RKO (cell line): ENCODE data around the gene KDM1A.

Experiments used
- DNase-seq: peaks from one replicate; pipeline ENCODE4 v3.0.0-alpha.2; 2016; ENCODE audit warnings: low spot score

The KDM1A gene

DNA sequence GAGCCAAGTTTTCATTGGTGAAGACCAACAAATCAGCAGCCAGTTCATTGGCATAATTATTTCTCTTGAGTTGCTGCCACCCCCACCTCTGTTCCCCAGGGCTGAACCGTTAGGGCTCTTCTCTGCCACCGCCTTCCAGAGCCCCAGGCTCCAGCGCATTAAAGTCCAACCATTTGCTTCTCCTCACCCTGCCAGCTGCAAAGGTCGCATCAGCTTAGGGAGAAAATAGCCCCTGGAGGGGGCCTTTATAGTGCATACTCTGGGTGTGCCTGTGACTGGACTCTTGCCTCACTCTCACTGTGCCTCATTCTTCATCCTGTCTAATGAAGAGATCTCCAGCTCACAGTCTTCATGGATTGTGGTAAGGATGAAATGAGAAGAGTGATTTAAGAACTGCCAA lies 50.4 kb downstream of the KDM1A start:
- DNase-seq: no peak

DNA sequence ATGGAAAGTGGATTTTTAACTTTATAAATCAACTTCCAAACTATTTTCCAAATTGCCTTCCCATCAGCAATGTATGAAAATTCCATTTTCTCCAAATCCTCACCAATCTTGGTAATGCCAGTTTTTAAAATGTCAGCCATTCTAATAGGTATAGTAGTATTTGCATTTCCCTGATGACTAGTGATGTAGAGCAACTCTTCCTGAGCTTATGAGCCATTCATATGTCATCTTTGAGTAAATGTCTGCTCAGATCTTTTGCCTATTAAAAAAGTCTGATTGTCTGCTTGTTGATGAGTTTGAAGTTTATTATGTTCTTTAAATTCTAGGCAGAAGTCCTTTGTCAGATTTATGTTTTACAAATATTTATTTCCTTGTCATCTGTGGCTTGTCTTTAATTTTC lies 54.7 kb downstream of the KDM1A start:
- peak; percentile 57 for DNase-seq

DNA sequence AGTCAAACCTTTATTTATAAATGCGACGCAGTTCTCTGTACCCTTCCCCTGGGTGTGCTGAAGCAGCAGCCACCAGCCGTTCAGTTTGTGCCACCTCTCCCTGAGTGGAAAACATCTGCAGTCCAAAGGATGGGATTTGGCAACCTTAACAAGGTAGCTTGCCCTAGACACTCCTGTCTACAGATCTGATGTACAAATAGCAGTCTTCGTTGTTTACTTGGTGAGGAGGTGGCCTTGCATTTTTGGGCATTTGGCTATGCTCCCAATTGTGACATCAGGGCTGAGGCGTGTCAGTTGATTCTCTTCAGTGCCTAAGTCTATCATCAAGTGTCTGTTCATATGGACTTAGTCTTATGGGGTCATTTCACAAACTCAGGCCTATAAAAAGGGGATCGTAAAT lies 59.8 kb downstream of the KDM1A start:
- DNase-seq: no peak

DNA sequence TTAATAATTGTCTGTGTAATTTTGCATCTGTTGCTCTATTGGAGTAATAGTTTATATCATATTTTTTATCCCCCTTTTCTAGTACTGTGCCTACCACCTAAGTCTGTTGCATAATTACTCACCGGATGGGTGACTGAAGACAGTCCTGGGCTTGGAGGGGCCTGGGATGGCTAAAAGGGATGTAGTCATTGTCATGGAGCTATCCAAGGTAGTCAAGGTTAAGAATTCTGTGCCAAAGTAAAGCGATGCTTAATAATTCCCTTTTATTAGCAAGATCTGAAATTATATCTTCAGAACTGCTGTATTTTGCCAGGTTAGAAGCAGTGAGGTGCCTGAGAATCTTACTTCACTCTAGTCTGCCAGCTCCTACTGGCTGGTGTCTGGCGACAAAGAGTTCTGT lies 61.6 kb downstream of the KDM1A start:
- DNase-seq: no peak

DNA sequence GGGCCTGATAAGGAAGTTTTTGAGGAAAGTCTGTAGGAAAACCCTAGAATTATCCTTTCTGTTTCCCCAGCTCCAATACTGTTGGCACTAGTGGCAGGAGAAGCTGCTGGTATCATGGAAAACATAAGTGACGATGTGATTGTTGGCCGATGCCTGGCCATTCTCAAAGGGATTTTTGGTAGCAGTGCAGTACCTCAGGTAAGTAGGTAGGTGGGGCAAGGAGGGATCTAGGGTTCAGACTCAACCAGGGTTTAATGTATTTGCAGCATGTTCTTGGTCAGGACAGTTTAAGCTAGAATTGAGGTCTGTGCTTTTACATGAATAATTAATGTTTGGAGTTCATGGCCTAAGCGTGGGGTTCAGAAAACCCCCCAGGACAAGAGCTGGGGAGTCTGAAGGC lies 62.1 kb downstream of the KDM1A start:
- DNase-seq: peak; percentile 39

DNA sequence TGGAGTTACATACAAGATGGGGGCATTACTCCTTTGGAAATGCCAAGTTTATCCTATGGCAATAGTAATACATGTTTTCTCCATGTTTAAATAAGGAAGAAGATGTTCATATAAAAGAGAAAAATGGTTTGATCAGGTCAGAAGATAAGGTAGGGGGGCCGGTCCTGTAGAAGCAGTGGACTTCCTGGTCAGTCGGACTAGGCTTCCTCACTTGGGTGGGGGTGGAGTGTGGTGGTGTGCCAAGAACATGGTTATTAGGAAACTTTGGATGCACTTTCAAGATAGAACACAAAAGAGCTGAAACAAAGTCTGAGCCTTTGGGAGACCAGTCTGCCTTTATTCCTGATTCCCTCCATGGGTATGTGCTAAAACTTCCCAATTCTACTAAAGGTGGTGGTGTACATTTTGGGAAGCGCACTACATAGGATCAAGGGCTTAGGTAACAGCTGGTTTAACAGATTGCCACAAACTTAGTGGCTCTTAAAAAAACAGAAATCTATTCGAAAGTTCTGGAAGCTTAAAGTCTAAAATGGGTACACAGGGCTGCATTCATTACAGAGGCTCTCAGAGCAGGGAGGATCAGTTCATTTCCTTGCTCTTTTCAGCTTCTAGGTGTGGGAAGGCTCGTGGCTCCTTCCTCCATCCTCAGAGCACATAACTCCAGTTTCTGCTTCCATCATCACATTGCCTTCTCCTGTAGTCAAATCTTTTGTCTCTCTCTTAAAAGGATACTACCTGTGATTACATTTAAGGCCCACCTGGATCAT lies 64.6 kb downstream of the KDM1A start:
- DNase-seq: no peak

DNA sequence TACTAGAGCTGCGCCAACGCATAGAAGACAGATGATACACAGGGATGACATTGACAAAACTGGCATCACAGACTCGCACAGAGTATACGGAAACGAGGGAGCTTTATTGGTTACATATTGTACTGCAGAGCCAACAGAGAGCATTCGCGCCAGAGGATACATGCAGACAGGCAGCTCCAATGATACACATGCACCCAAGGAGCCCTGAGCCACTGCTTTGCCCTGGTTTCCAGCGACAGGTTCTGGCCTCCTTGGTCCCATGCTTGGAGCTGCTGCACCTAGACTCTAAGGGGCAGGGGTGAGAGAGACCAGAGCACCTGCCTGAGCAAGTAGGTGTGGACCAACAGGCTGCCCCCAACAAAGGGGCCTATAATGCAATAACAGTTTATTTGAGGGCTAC lies 65.6 kb downstream of the KDM1A start:
- DNase-seq: no peak

DNA sequence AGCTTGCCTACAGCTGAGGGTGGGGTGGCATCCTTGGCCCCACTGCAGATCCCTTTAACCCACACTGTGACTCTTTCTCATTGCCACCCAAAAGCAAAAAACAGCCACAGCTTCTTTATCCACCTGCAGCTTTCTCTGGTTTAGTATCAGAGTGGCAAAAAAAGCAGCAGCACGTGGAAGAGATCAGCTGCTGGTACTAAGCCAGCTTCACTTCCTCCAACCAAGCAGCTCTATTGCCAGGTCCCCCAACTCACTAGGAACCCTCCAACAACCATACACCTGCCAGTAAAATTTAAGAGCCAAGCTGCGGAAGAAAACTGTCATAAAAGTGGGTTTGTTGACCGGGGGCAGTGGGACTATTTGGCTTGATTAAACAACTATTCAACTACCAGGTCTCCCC lies 66.4 kb downstream of the KDM1A start:
- no peak for DNase-seq

DNA sequence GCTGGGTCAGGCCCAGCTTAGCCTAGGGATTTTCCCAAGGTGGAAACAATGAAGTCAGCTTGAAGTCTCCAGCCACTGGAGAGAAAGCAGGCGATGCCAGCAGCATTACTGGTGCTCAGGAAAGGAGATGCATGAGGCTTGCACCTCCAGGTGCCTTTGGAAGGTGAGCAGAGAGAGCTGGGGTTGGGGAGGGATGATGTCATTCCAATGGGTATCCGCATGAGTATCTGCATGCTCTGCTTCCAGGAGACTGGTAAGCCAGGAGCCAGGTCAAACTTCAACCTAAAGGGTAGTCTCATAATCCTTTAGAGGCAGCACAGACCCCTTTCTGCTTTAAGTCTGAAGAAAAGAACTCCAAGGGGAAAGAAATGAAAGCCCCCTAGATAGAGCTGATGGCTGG lies 68.8 kb downstream of the KDM1A start:
- no peak for DNase-seq

DNA sequence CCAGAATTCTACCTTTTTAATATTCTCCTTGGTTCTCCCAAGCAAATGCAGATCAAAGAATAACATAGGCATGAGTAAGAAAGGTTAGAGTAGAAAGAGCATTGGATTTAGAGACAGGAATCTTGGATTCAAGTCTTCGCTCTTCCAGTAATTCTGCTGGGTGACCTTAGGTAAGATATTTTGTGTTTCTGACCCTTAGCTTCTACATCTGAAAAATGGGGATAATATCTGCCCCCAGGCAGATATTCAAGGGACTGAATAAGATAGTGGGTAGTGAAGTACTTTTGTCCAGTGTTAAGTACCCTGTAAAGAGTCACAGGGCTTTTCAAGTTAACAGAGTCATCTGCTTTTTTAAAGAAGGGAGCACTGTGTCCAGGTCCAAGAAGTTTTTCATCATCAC lies 70.8 kb downstream of the KDM1A start:
- DNase-seq: no peak

DNA sequence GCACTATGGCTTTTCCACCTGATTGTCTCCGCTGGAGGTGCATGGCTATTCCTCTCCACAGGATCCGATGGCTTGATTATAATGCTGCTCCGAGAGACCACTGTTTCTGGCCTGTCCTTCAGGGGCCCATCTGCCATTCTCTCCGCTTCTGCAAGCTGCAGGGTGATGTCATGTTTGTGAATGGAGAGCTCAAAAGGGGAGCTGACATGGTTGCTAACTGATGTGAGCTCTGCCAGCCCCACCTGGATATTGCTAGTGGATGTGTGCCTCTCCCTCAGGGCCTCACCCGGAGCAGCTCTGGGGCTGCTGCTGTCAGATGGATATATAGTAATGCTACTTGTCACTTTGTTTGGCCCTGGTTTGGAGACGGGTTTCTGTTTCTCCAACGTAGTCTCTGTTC lies 72.3 kb downstream of the KDM1A start:
- no peak for DNase-seq

DNA sequence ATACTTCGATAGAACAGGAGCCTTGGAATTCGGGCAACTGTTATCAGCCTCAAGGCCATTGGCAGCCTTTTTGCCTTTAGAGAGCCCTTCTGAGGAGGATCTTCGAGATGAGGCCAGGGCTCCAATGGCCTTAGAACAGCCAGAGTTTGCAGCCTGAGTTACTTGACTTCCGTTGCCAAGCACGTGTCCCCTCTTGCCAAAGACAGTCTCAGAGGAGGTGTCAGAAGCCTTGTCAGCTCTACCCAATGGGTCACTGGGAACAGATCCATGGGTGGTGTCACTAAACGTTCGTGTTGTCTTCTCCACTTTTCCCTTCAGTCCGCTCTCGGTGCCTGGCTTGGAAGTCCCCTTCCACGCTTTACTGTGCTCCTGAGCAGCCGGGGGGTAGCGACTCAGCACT lies 73.2 kb downstream of the KDM1A start:
- DNase-seq: no peak

DNA sequence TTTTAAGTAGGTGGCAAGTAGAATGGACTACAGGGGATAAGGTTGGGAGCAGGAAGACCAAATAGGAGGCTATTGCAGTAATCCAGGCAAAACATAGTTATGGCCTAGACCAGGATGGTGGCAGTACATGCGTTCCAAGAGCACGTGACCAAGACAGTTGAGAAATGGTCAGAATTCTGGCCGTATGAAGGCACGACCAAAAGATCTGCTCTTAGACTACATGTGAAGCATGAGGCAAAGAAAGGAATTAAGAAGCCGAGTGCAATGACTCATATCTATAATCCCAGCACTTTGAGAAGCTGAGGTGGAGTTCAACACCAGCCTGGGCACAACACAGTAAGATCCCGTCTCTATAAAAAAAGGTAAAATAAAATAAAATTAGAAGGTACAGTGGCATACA lies 78.0 kb downstream of the KDM1A start:
- no peak for DNase-seq

DNA sequence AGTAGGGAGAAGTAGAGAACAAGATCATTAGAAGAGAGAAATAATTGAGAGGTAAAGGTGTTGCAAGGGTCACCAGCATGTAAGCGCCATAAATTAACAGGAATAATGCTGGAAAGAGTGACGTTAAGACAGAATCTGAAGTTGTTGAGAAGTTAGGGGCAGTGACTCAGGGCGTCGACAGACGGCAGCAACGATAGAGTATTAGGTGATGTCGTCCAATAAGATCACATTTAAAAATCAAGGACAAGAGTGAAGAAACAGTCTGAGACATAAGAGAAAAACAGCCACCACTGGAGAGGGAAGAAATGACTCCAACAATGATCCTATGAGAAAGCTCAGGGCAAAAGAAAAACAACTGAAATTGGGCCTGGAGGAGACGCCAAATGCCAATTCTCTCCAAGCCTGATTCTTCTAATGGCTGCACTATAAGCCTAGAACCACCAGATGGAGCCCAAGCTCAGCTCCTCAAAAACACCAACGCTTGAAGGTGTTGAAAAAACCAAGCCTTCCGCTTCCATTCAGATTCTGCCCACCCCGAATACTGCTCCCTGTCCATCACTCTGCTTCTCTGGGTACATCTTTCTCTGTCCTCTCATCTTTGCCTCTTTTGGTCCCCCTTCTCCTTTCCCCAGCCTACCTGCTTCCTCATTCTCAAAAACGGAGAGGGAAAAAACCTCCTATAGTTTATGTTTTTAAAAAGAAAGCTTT lies 79.3 kb downstream of the KDM1A start:
- DNase-seq: peak; percentile 83

DNA sequence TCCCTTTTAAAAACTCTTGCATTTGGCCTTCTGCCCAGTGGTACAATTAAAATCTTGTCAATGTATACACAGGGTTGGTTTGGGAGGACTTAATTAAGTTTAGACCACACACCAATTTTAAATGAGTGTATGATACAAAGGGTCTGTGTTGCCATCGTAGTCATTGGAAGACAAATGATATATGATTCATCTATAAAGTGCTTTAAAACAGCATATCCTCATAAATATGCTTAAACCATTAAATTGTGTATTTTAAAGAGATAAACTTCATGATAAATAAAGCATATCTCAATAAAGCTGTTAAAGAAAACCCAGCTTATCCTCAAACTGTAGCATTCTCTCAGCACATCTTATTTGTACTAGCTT lies 79.9 kb downstream of the KDM1A start:
- DNase-seq: no peak

DNA sequence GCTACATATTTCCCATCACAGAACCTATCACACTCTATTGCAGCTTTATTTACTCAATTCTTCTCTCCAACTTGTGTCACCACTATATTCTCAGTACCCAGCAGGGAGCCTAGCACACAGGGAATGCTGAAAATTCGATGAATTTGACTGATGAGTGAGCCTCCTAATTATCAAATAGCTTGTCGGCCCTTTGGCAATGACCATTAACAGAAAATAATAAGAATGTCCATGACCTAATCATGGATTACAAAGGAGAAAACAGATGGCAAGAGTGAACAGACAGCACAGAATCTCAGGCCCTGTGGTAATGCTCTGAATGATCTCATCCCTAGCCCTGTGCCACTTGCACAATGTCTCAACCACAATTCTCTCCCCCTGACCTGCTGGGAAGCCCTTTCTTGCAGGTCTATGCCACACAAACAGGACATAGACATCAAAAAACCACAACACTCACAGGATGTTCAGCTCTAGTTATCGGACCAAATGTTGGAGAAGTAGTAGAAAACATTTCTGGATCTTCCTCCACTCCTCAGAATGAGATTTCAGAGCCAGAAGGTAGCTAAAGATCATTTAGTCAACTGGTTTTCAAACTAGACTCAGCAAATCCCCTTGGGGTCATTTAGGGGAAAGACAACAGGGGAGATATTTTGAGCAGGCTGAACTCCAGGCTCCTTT lies 80.9 kb downstream of the KDM1A start:
- peak; percentile 48 for DNase-seq

DNA sequence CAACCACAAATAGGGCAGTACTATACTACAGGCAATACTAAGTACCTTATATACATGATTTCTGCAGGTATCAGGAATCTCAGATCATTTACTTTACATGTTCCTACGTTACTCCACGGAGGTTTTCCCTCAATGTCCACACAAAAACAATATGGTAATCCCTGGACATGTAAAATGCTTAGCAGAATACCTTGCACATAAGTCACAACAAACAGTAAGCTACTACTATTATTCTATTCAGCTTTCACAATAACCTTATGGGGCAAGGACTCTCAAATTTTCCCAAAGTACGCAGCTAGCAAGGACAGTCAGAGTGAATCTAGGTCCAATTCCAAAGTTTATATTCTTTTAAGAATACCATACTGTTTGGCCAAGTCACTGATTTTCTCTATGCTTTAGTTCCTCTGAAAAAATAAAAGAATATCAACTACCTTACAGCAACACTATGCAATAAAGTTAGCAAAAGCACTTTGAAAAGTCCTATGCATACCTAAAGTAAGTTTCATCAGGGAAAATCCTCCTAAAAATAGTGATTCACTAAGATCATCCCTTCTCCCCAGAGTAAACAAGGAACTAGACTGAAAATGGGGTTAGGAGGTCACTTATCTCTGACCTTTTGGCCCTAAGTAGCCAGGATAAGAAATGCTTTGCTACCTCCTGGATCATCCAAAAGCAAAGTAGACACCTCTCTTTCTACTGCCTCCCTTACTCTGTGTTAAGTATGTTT lies 82.0 kb downstream of the KDM1A start:
- DNase-seq: no peak

DNA sequence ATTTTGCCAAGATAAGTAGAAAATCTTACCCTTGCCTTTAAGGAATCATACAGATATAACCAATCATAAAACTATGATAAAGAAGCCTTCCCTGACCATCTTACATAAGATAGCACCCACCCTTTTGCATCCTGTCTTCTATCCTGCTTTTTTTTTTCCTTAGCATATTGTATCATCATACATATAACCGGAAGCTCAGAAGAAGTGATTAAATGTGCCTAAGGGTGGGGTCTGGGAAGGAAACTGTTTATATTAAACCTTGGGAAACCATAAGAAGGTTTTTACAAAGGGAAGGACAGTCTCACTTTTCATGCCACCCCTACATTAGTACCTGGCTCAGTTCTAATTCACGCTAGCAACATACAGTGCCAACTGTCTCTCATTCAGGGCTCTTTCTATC lies 82.6 kb downstream of the KDM1A start:
- DNase-seq: no peak

DNA sequence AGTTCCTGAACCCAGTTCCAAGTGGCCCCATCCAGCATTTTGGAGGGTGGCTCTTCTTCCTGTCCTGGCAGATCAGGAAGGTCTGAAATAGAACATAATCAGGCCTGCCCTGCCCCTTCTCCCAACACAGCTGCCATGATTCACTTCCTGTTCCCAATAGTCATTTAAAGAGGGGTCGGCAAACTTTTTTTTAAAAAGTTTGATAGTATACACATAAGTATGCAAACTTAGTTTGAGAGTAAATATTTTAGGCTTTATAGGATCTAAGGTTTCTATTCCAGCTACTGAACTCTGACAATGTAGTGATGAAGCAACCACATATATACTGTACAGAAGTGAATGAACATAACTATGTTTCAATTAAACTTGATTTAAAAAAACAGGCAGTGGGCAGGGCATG lies 83.0 kb downstream of the KDM1A start:
- DNase-seq: peak; percentile 77

DNA sequence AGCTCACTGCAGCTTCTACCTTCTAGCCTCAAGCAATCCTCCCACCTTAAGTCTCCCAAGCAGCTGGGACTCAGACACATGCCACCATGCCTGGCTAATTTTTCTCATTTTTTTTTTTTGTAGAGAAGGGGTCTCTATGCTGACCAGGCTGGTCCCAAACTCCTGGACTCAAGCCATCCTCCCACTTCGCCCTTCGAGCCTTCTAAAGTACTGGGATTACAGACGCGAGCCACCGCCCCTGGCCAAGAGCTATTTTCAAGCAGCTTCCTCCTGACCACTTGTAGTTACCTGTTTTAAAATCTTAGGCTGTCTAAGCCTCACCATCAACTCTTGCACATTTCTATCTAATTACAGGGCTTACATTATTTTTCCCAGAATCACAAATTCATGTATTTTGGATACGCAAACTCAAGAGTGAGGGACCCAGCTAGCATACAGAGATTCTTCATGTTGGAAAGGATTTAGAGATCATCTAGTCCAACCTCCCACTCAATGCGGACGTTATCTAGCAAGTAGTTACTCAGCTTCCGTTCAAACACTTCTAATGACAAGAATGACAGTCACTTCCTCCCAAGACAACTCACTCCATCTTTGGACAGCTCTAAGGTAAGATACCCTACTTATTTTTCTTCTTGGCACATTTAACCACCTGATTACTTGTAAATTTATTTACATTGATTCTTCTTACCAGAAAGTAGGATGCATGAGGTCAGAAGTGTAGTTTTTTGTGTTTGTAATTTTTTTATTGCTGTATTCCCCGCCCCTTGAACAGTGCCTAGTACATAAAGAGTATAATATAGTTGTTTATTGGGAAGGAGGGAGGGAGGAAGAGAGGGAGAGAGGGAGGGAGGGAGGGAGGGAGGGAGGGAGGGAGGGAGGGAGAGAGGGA lies 84.0 kb downstream of the KDM1A start:
- DNase-seq: peak; percentile 95

DNA sequence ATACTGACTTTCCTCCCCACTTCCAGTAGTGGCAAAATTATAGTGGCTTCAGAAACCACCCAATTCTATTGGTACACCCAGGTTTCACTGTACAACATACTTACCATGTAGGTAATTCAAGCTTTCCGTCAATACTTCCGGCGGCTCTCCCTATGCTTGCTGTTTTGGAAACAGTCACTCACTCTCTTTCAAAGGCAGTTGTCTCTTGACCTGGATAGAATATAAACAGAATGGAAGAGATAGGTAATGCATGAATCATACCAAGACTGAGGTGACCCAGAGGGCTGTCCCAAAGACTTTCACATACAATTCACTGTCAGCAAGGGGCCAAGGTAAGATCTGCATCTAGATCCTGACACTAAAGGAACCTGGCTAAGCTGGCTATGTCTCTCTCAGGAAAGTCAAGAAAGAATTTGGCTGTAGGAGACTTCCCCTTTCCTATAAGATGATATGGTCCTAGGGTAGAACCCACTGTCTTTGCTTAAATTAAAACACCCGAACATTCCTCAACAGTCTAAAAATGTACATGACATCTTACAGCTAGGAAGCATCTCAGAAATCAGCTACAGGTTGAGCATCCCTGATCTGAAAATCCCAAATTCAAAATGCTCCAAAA lies 89.8 kb downstream of the KDM1A start:
- no peak for DNase-seq
